Lung (tissue), 16 donors: ENCODE data around the gene CTCFL. TPM values are rescaled to one million over a fixed set of nuclear protein-coding genes. Genes with fewer than 3 reads are reported as not detected.

Source experiments
- ATAC-seq: fragments of 200-7000 bp; cut with Tn5 transposase; one replicate; pipeline ENCODE4 v1.9.1; 2020; ENCODE audit warnings: moderate number of reproducible peaks; ENCODE audit not compliant: insufficient read depth, low FRiP score
- DNase-seq, 3 donors: peaks; one replicate each; pipeline ENCODE4 v3.0.0-alpha.2; 2013 to 2017
- H3K27ac ChIP-seq, 2 donors: one replicate each; pipeline ENCODE4 v1.5.1; 2013; ENCODE audit warnings: mild to moderate bottlenecking in 2 of 2, moderate library complexity in 2 of 2, control low read depth in 1 of 2, inconsistent platforms in 1 of 2, low read depth in 1 of 2, low read length in 1 of 2
- H3K27me3 ChIP-seq, 3 donors: one replicate each; pipeline ENCODE4 v1.5.1; 2013; ENCODE audit warnings: low read length in 2 of 3; ENCODE audit not compliant: control insufficient read depth in 3 of 3, insufficient read depth in 3 of 3
- H3K36me3 ChIP-seq, 4 donors: one replicate each; pipeline ENCODE4 v1.5.1; 2013; ENCODE audit warnings: low read length in 4 of 4, mild to moderate bottlenecking in 1 of 4, moderate library complexity in 1 of 4; ENCODE audit not compliant: control insufficient read depth in 4 of 4, insufficient read depth in 4 of 4
- H3K4me1 ChIP-seq, 5 donors: one replicate each; pipeline ENCODE4 v1.5.1; 2013; ENCODE audit warnings: low read length in 5 of 5, mild to moderate bottlenecking in 2 of 5, moderate library complexity in 1 of 5; ENCODE audit not compliant: control insufficient read depth in 5 of 5, insufficient read depth in 5 of 5
- H3K4me3 ChIP-seq: one replicate; pipeline ENCODE4 v1.5.1; 2013; ENCODE audit warnings: mild to moderate bottlenecking, control low read depth, moderate library complexity
- H3K9ac ChIP-seq, 2 donors: one replicate each; pipeline ENCODE4 v1.5.1; 2013; ENCODE audit warnings: low read length in 2 of 2, control low read depth in 1 of 2; ENCODE audit not compliant: insufficient read depth in 1 of 2
- H3K9me3 ChIP-seq, 4 donors: one replicate each; pipeline ENCODE4 v1.5.1; 2013; ENCODE audit warnings: low read length in 3 of 4, mild to moderate bottlenecking in 1 of 4, moderate library complexity in 1 of 4; ENCODE audit not compliant: control insufficient read depth in 4 of 4, insufficient read depth in 3 of 4
- WGBS, 2 donors: extraction: QIAGEN DNeasy Blood & Tissue Kit; methylation state at CpG; one replicate each; pipeline ENCODE4 v1.1.7; 2013; 5-methylcytosine and 5-hydroxymethylcytosine counted together
- long read RNA-seq, 5 donors: transcript quantifications; one replicate each; lab custom pipeline, GENCODE V29; 2026
- polyA plus RNA-seq, 2 donors: library from polyadenylated mRNA; stranded (reverse); fragments of 200-250 nt; gene quantifications; one replicate each; pipeline ENCODE4 v1.2.1, GENCODE V29; 2013
- total RNA-seq, 2 donors: library from RNA; depleted of rRNA in 1 of 2; stranded (reverse); fragments of >200 nt in 1 of 2; gene quantifications; one replicate each; pipeline ENCODE4 v1.2.1, GENCODE V29; 2014 to 2021
- TF ChIP-seq, protein P1 (sequence below): IDR thresholded peaks from 2 replicates; pipeline ENCODE4 v1.5.1; 2012; ENCODE audit warnings: mild to moderate bottlenecking; ENCODE audit errors: control extremely low read depth, extremely low read depth
- donor health status: control.
- donor health status: control.
- donor health status: Bipolar disorder and iron deficiency.
- donor health status: healthy.
- donor health status: DM: yes; HTN: yes; CAD: no.

Gene CTCFL
- total RNA-seq (not detected), polyA plus RNA-seq (under 1 TPM in 1 of 2 donors, not detected in 1; 0.02 TPM)
- long read RNA-seq, donor 1: 0 reads
- long read RNA-seq, donor 2: 0 reads
- long read RNA-seq, donor 3: 0 reads
- long read RNA-seq, donor 4: 0 reads
- long read RNA-seq, donor 5: 0 reads

GRCh38 chr20:57524511-57525176 lies at the start of gene CTCFL:
TSS of gene CTCFL (minus strand) at chr20:57525140. CDS start at chr20:57524205, 935 bp downstream.
- Histone ChIP-seq H3K36me3 (no peaks in the 10 kb centered on the region), H3K27me3 (no peaks in the 10 kb centered on the region), H3K4me3 (no peak within 1 kb of the TSS), H3K27ac (no peak within 1 kb of the TSS), H3K9me3 (no peaks in the 10 kb centered on the region), H3K9ac (no peak within 1 kb of the TSS), H3K4me1 (peaks cover 0 to 3% (median 0%) of the 10 kb centered on the region in 5 donors)
- 93 to 96% methylated on average over 42 to 43 of the region's 43 CpGs for WGBS, 2 donors
- DNase-seq: no peak
- TF ChIP-seq, protein P1, sequence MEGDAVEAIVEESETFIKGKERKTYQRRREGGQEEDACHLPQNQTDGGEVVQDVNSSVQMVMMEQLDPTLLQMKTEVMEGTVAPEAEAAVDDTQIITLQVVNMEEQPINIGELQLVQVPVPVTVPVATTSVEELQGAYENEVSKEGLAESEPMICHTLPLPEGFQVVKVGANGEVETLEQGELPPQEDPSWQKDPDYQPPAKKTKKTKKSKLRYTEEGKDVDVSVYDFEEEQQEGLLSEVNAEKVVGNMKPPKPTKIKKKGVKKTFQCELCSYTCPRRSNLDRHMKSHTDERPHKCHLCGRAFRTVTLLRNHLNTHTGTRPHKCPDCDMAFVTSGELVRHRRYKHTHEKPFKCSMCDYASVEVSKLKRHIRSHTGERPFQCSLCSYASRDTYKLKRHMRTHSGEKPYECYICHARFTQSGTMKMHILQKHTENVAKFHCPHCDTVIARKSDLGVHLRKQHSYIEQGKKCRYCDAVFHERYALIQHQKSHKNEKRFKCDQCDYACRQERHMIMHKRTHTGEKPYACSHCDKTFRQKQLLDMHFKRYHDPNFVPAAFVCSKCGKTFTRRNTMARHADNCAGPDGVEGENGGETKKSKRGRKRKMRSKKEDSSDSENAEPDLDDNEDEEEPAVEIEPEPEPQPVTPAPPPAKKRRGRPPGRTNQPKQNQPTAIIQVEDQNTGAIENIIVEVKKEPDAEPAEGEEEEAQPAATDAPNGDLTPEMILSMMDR: no peak
- no peak for ATAC-seq

DNA sequence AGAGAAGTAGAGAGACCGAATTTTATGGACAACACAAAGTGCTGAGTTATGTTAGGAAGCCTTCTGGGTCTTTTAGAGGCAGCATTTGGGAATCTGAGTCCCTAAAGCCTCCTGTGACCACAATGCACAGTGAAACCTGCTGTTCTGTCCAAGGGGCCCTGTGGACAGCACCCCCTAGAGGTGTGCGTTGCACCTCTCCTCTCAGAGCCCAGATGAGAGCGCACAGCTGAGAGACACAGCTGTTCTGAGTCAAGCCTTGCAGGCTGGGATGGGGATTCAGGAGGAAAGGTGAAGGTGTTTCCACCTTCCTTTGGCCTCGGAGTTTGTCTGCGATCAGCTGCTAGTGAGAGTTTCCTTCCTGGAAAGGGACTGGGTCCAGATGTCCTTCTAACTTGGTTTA lies 49.0 kb upstream of the CTCFL start:
- Histone ChIP-seq H3K36me3 (no peaks in the 10 kb centered on the region), H3K4me1 (peaks cover 0 to 10% (median 0%) of the 10 kb centered on the region in 5 donors), H3K27me3 (peaks cover 0 to 13% (median 3%) of the 10 kb centered on the region in 3 donors), H3K4me3 (no peak overlapping the region), H3K27ac (no peak overlapping the region), H3K9me3 (peaks cover 0 to 4% (median 0%) of the 10 kb centered on the region in 4 donors), H3K9ac (no peak overlapping the region)
- no peak for DNase-seq
- TF ChIP-seq, protein P1: no peak
- no peak for ATAC-seq
- 41 to 52% methylated on average over 5 of the region's 5 CpGs for WGBS, 2 donors

- DNase-seq: no peak
- WGBS, 2 donors: 65 to 69% methylated on average over 12 of the region's 12 CpGs
Measured at GRCh38 chr20:57573242-57573641, 48.3 kb upstream of the CTCFL start.

More at GRCh38 chr20:57573242-57573641, 48.3 kb upstream of the CTCFL start:
- H3K27ac ChIP-seq: no peak overlapping the region
- H3K4me1 ChIP-seq: peaks cover 0 to 10% (median 0%) of the 10 kb centered on the region in 5 donors
- TF ChIP-seq, protein P1: no peak
- H3K4me3 ChIP-seq: no peak overlapping the region
- no peaks in the 10 kb centered on the region for H3K36me3 ChIP-seq
- H3K9ac ChIP-seq: no peak overlapping the region
- no peak for ATAC-seq
- H3K9me3 ChIP-seq: peaks cover 0 to 4% (median 0%) of the 10 kb centered on the region in 4 donors
- H3K27me3 ChIP-seq: peaks cover 0 to 10% (median 0%) of the 10 kb centered on the region in 3 donors
